22Rv1 (cell line): ENCODE data around the gene GFOD2.
A peak's percentile ranks its signal among the peaks of the same experiment; 100 is the strongest.

Experiments
- ZFX ChIP-seq: fragments of 450-650 bp; IDR thresholded peaks from 2 replicates; pipeline ENCODE4 v1.6.1; 2017; ENCODE audit warnings: antibody characterized with exemption, borderline replicate concordance
- TF ChIP-seq, protein P1 (sequence below): fragments of 450-650 bp; IDR thresholded peaks from 2 replicates; pipeline ENCODE4 v1.5.1; 2017; ENCODE audit warnings: mild to moderate bottlenecking

DNA sequence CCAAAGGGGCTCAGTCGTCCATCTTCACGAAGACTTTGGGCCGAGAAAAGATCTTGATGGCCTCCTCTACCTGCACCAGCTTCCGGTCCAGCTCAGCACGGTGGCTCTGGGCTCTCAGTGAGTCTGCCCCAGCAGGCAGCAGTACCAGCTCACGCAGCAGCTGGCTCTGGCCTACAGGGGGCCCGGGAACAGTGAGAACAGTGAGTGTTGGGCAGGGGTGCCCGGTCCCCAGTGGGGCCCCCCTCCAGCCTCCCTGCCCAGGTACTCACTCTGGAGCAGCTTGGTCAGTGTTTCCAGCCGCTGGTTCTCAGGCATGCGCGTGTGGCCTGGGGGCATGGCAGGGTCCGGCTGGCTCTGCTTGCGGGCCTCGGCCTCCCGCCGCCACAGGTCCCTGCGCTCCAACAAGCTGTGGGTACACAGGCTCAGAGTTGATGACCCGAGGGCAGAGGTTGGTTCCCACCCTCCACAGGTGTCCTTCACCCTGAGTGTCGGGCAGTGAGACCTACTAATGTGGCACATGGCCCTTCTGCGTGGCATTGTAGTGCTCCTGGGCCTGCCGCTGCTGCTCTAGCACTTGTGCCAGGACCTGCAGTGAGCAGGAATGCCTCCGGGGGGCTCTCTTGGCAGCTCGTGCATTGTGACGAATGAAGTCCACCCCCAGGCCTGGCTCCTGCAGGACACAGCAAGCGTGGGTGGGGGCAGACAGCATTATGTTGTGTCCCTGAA is 55.8 kb downstream of the GFOD2 start:
- TF ChIP-seq, protein P1, sequence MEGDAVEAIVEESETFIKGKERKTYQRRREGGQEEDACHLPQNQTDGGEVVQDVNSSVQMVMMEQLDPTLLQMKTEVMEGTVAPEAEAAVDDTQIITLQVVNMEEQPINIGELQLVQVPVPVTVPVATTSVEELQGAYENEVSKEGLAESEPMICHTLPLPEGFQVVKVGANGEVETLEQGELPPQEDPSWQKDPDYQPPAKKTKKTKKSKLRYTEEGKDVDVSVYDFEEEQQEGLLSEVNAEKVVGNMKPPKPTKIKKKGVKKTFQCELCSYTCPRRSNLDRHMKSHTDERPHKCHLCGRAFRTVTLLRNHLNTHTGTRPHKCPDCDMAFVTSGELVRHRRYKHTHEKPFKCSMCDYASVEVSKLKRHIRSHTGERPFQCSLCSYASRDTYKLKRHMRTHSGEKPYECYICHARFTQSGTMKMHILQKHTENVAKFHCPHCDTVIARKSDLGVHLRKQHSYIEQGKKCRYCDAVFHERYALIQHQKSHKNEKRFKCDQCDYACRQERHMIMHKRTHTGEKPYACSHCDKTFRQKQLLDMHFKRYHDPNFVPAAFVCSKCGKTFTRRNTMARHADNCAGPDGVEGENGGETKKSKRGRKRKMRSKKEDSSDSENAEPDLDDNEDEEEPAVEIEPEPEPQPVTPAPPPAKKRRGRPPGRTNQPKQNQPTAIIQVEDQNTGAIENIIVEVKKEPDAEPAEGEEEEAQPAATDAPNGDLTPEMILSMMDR: peak; percentile 43
- TF ChIP-seq ZFX: no peak
